Brain microvascular endothelial cell (primary cell): Measurements from ENCODE around the gene ADORA1.

Experiments
- DNase-seq: peaks from one replicate; pipeline ENCODE4 v3.0.0-alpha.2; 2020
- H3K27ac ChIP-seq: fragments of 250-450 bp; sonication (Bioruptor Pico); 2 replicates; pipeline ENCODE4 v1.5.1; 2020; ENCODE audit warnings: mild to moderate bottlenecking, moderate library complexity
- H3K27me3 ChIP-seq: fragments of 250-450 bp; sonication (Bioruptor Pico); replicated peaks from 2 replicates; pipeline ENCODE4 v1.5.1; 2020; ENCODE audit warnings: mild to moderate bottlenecking
- H3K36me3 ChIP-seq: fragments of 250-450 bp; sonication (Bioruptor Pico); replicated peaks from 2 replicates; pipeline ENCODE4 v1.5.1; 2020; ENCODE audit warnings: mild to moderate bottlenecking
- H3K4me3 ChIP-seq: 2 replicates; pipeline ENCODE4 v1.5.1; 2011; ENCODE audit warnings: low read depth, mild to moderate bottlenecking, control low read depth, low read length, moderate library complexity
- CTCF ChIP-seq: IDR thresholded peaks from 2 replicates; pipeline ENCODE4 v1.5.1; 2011; ENCODE audit warnings: low read depth, mild to moderate bottlenecking, moderate library complexity, low read length, control low read depth, inconsistent platforms; ENCODE audit errors: missing control alignments
- in situ Hi-C: cut with HindIII; loops from 2 replicates; pipeline ENCODE4 v1.10.0; 2017; ENCODE audit warnings: low sequenced_read_pairs, low pct_ligation_motif_present

The ADORA1 gene

GRCh38 chr1:203182387-203182953 lies 54.9 kb downstream of the ADORA1 start:
- no peak for TF ChIP-seq CTCF
- in situ Hi-C loops, result no loop called here
- DNase-seq, result no peak
- H3K36me3 ChIP-seq, result no peaks in the 10 kb centered on the region
- H3K4me3 ChIP-seq, result no peak overlapping the region
- no peaks in the 10 kb centered on the region for H3K27me3 ChIP-seq
- no peak overlapping the region for H3K27ac ChIP-seq

- no peaks in the 10 kb centered on the region for H3K36me3 ChIP-seq
- no peak overlapping the region for H3K27ac ChIP-seq
- in situ Hi-C loops, result no loop called here
- DNase-seq, result no peak
- no peak for TF ChIP-seq CTCF
- H3K27me3 ChIP-seq, result no peaks in the 10 kb centered on the region
- H3K4me3 ChIP-seq, result no peak overlapping the region
These were observed 56.3 kb downstream of the ADORA1 start for GRCh38 chr1:203183828-203184227.

GRCh38 chr1:203184467-203184866 lies 56.9 kb downstream of the ADORA1 start:
- Histone ChIP-seq H3K4me3 (no peak overlapping the region), H3K36me3 (no peaks in the 10 kb centered on the region), H3K27me3 (no peaks in the 10 kb centered on the region), H3K27ac (no peak overlapping the region)
- in situ Hi-C loops, result no loop called here
- TF ChIP-seq CTCF, result no peak
- DNase-seq, result no peak

GRCh38 chr1:203185061-203185461 lies 57.5 kb downstream of the ADORA1 start:
- no peak for DNase-seq
- Histone ChIP-seq H3K27me3 (no peaks in the 10 kb centered on the region), H3K27ac (no peak overlapping the region), H3K4me3 (no peak overlapping the region), H3K36me3 (no peaks in the 10 kb centered on the region)
- TF ChIP-seq CTCF, result no peak
- in situ Hi-C loops, result no loop called here

- in situ Hi-C loops, result no loop called here
- TF ChIP-seq CTCF, result no peak
These were observed 58.1 kb downstream of the ADORA1 start for GRCh38 chr1:203185585-203185984.

GRCh38 chr1:203186091-203186445 lies 58.5 kb downstream of the ADORA1 start:
- no peak overlapping the region for H3K4me3 ChIP-seq
- DNase-seq, result no peak
- H3K36me3 ChIP-seq, result no peaks in the 10 kb centered on the region
- no peak overlapping the region for H3K27ac ChIP-seq
- in situ Hi-C loops, result no loop called here
- TF ChIP-seq CTCF, result no peak
- H3K27me3 ChIP-seq, result no peaks in the 10 kb centered on the region

More at GRCh38 chr1:203185585-203185984, 58.1 kb downstream of the ADORA1 start:
- Histone ChIP-seq H3K4me3 (no peak overlapping the region), H3K36me3 (no peaks in the 10 kb centered on the region), H3K27me3 (no peaks in the 10 kb centered on the region), H3K27ac (no peak overlapping the region)
- no peak for DNase-seq
